ENCODE measurements around the gene TBCB.

GRCh38 chr19:36092566-36092965, 22.7 kb upstream of the TBCB start:
- TF ChIP-seq ZBTB7A (IDR thresholded peaks at IDR 0.05; ENCODE audit: low read depth) (no peak), YY1 (IDR thresholded peaks at IDR 0.05; ENCODE audit: low read depth) (no peak), TAF1 (IDR thresholded peaks at IDR 0.05; ENCODE audit: low read depth) (no peak), EP300 (IDR thresholded peaks at IDR 0.05; ENCODE audit: borderline replicate concordance) (no peak), REST (IDR thresholded peaks at IDR 0.05; ENCODE audit: low read depth) (no peak), MAX (IDR thresholded peaks at IDR 0.05) (no peak), RAD21 (IDR thresholded peaks at IDR 0.05; ENCODE audit: low read depth) (no peak), CREB1 (IDR thresholded peaks at IDR 0.05; ENCODE audit: low read depth) (no peak), USF1 (IDR thresholded peaks at IDR 0.05) (no peak), FOXM1 (IDR thresholded peaks at IDR 0.05; ENCODE audit: borderline replicate concordance, low read depth) (no peak), TEAD4 (IDR thresholded peaks at IDR 0.05) (no peak), NFIC (IDR thresholded peaks at IDR 0.05) (no peak)

Measured in Ishikawa (cell line).